ENCODE measurements around the gene ELAVL4.

GRCh38 chr1:50158421-50158820, 49.7 kb downstream of the ELAVL4 start:
- no peak for TF ChIP-seq IRF9 (tag; IDR thresholded peaks at IDR 0.05)
- no peak for TF ChIP-seq HNRNPUL1 (IDR thresholded peaks at IDR 0.05; ENCODE audit: low read length)
- no peak for TF ChIP-seq JUNB (CRISPR knock-in tag; conservative IDR thresholded peaks at IDR 0.05)
- no peak for TF ChIP-seq PRMT5 (CRISPR knock-in tag; IDR thresholded peaks at IDR 0.05)
- no peak for TF ChIP-seq MAX (CRISPR knock-in tag; IDR thresholded peaks at IDR 0.05)
- no peak for TF ChIP-seq SMARCC2 (IDR thresholded peaks at IDR 0.05; ENCODE audit: low read depth)
- no peak for TF ChIP-seq CBX2 (IDR thresholded peaks at IDR 0.05; ENCODE audit: insufficient read depth, low read length, poor library complexity, severe bottlenecking)
- no peak for TF ChIP-seq SRSF9 (IDR thresholded peaks at IDR 0.05; ENCODE audit: borderline replicate concordance, low read depth, low read length)
- TF ChIP-seq RBM15 (IDR thresholded peaks at IDR 0.05; ENCODE audit: insufficient read depth, low read length): no peak
- TF ChIP-seq EZH2 (IDR thresholded peaks at IDR 0.05; ENCODE audit: borderline replicate concordance, low read depth, low read length): no peak
- TF ChIP-seq ZBTB1 (CRISPR knock-in tag; IDR thresholded peaks at IDR 0.05; ENCODE audit: borderline replicate concordance, low read depth): no peak
- TF ChIP-seq ZNF398 (CRISPR knock-in tag; IDR thresholded peaks at IDR 0.05): no peak
- no peak for TF ChIP-seq ZNF518B (CRISPR knock-in tag; IDR thresholded peaks at IDR 0.05)
